Measurements from ENCODE around the gene ALX4. TPM values are rescaled to one million over a fixed set of nuclear protein-coding genes. Genes with fewer than 3 reads are reported as not detected.

The ALX4 gene
- total and polyA plus RNA-seq, 5 donors from 2014 or later: not detected

DNA sequence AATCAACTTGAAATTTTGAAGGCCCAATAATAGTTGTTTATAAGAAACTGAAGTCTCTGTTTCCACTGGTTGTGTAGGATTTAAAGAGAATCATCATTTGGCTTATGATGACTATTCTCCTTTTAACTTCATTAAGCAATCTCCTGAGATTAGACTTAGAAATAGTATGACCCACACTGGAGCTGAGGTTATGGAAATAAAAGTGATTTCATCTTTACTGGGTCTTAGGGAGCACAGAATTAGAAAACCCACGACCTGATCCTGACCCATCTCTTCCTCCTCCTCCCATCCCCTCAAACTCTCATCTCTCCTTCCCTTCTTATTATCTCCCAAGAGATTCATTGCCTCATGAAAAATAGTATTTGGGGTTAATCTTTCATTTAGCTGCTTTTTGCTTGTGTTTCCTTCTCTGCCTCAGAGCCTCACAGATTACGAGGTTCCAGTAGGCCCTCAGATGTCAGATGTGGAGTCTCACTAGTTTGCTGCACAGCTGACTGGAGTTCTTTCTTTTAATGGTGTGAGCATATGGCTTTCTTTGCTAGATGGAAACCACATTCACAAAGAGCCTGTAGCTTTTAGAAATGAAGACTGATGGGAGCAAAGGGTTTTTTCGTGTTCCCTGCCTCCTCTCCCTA, 85.0 kb downstream of the ALX4 start:
- DNase-seq: no peak
- Mint-ChIP-seq H3K27ac (no peak overlapping the region), H3K4me3 (no peak overlapping the region), H3K36me3 (peaks cover 40% of the 10 kb centered on the region), H3K27me3 (no peaks in the 10 kb centered on the region), H3K4me1 (peaks cover 0 to 15% (median 6%) of the 10 kb centered on the region in 4 donors), H3K9me3 (no peaks in the 10 kb centered on the region)
- Histone ChIP-seq H3K4me3 (ENCODE audit: low read depth, low read length) (no peak overlapping the region), H3K27ac (ENCODE audit: insufficient read depth, low read length, poor library complexity, severe bottlenecking) (no peak overlapping the region), H3K36me3 (ENCODE audit: control insufficient read depth, insufficient read depth, low read length) (peaks cover 2% of the 10 kb centered on the region), H3K9me3 (ENCODE audit: control insufficient read depth in 2 of 2, low read length in 2 of 2) (no peaks in the 10 kb centered on the region), H3K4me1 (ENCODE audit: control insufficient read depth, insufficient read depth, low read length, poor library complexity, severe bottlenecking) (peaks cover 3% of the 10 kb centered on the region), H3K27me3 (ENCODE audit: control insufficient read depth, insufficient read depth, low read length) (no peaks in the 10 kb centered on the region)
- no peak for ATAC-seq (ENCODE audit: low read depth in 2 of 2)

DNA sequence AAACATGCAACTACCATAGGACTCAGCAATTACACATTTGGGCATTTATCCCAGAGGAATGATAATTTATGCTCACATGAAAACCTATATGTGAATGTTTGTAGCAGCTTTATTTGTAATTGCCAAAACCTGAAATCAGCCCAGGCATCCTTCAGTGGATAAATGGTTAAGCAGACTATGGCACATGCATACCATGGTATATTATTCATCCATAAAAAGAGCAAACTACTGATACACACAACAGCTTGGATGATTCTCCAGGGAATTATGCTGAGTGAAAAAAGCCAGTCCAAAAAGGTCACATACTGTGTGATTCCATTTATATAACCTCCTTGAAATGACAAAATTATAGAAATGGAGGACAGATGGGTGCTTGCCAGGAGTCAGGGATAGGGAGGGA, 86.7 kb downstream of the ALX4 start:
- Histone ChIP-seq H3K27me3 (ENCODE audit: control insufficient read depth, insufficient read depth, low read length) (no peaks in the 10 kb centered on the region), H3K4me3 (ENCODE audit: low read depth, low read length) (no peak overlapping the region), H3K27ac (ENCODE audit: insufficient read depth, low read length, poor library complexity, severe bottlenecking) (no peak overlapping the region), H3K36me3 (ENCODE audit: control insufficient read depth, insufficient read depth, low read length) (peaks cover 2% of the 10 kb centered on the region), H3K9me3 (ENCODE audit: control insufficient read depth in 2 of 2, low read length in 2 of 2) (no peaks in the 10 kb centered on the region), H3K4me1 (ENCODE audit: control insufficient read depth, insufficient read depth, low read length, poor library complexity, severe bottlenecking) (peaks cover 3% of the 10 kb centered on the region)
- Mint-ChIP-seq H3K36me3 (peaks cover 41% of the 10 kb centered on the region), H3K27me3 (no peaks in the 10 kb centered on the region), H3K27ac (no peak overlapping the region), H3K4me3 (no peak overlapping the region), H3K4me1 (peaks cover 0 to 15% (median 6%) of the 10 kb centered on the region in 4 donors), H3K9me3 (no peaks in the 10 kb centered on the region)
- no peak for ATAC-seq (ENCODE audit: low read depth in 2 of 2)
- DNase-seq: no peak

- H3K27ac ChIP-seq (ENCODE audit: insufficient read depth, low read length, poor library complexity, severe bottlenecking): no peak overlapping the region
- Mint-ChIP-seq H3K36me3 (peaks cover 44% of the 10 kb centered on the region), H3K4me3 (no peak overlapping the region), H3K27ac (no peak overlapping the region), H3K27me3 (no peaks in the 10 kb centered on the region), H3K9me3 (no peaks in the 10 kb centered on the region), H3K4me1 (peaks cover 0 to 9% (median 4%) of the 10 kb centered on the region in 4 donors)
- no peak for DNase-seq
- peaks cover 2% of the 10 kb centered on the region for H3K36me3 ChIP-seq (ENCODE audit: control insufficient read depth, insufficient read depth, low read length)
- H3K9me3 ChIP-seq (ENCODE audit: control insufficient read depth in 2 of 2, low read length in 2 of 2): no peaks in the 10 kb centered on the region
- no peaks in the 10 kb centered on the region for H3K27me3 ChIP-seq (ENCODE audit: control insufficient read depth, insufficient read depth, low read length)
- no peaks in the 10 kb centered on the region for H3K4me1 ChIP-seq (ENCODE audit: control insufficient read depth, insufficient read depth, low read length, poor library complexity, severe bottlenecking)
- no peak overlapping the region for H3K4me3 ChIP-seq (ENCODE audit: low read depth, low read length)
- ATAC-seq (ENCODE audit: low read depth in 2 of 2): no peak
These were observed 87.9 kb downstream of the ALX4 start for GRCh38 chr11:44221992-44222391.

- DNase-seq (no peak), ATAC-seq (ENCODE audit: low read depth in 2 of 2) (no peak)
- no peaks in the 10 kb centered on the region for H3K9me3 ChIP-seq (ENCODE audit: control insufficient read depth in 2 of 2, low read length in 2 of 2)
- H3K4me1 ChIP-seq (ENCODE audit: control insufficient read depth, insufficient read depth, low read length, poor library complexity, severe bottlenecking): no peaks in the 10 kb centered on the region
- Mint-ChIP-seq H3K4me1 (peaks cover 2 to 5% (median 4%) of the 10 kb centered on the region in 4 donors), H3K36me3 (peaks cover 46% of the 10 kb centered on the region), H3K9me3 (no peaks in the 10 kb centered on the region), H3K27ac (no peak overlapping the region), H3K27me3 (no peaks in the 10 kb centered on the region), H3K4me3 (no peak overlapping the region)
- H3K27ac ChIP-seq (ENCODE audit: insufficient read depth, low read length, poor library complexity, severe bottlenecking): no peak overlapping the region
- H3K4me3 ChIP-seq (ENCODE audit: low read depth, low read length): no peak overlapping the region
- peaks cover 2% of the 10 kb centered on the region for H3K36me3 ChIP-seq (ENCODE audit: control insufficient read depth, insufficient read depth, low read length)
- no peaks in the 10 kb centered on the region for H3K27me3 ChIP-seq (ENCODE audit: control insufficient read depth, insufficient read depth, low read length)
These were observed 88.5 kb downstream of the ALX4 start for GRCh38 chr11:44221456-44221855.

DNA sequence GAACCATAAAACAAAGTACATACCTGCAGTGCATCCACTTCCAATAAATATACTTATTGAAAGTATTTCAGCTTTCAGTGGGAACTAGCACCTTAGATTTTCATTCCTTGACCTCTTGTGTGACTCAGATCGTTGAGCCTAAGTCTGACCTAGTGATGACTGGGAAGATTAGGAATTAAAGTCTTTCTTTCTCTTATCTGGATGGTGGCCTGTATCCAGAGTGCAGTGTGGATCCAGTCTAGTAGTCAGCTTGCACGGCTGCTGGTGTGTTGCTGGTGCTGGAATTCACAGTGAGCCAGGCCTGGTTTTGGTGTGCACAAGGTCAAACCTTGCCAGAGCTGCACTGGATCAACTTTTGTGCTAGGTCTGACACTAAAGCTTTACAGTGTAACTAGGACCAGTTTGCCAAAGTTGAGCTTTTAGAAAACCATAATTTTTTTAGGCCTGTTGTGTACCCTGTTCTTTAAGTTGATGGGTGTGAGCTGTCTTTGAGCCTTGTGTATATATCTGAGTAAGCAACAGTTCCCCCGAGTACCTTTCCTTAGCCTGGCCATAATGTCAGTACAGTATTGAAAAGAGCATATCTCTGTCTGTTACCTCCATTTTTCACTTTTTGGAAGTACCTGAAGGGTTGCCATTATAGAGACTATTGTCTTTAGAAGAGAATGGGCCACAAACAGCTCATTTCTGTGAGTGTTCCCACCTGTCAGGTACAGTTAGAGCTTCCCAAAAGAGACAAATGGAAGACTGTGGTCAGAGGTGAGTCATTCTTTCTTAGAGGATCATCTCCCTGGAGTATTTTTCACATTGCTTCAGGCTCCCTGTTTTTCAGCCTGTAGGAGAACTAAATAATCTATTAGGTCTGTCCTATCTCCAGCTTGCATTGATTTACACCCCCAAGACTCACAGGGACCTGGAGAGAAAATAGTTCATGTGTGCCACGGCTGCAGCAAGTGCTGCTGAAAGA, 89.8 kb downstream of the ALX4 start:
- H3K27ac ChIP-seq (ENCODE audit: insufficient read depth, low read length, poor library complexity, severe bottlenecking): no peak overlapping the region
- H3K9me3 ChIP-seq (ENCODE audit: control insufficient read depth in 2 of 2, low read length in 2 of 2): no peaks in the 10 kb centered on the region
- H3K27me3 Mint-ChIP-seq: no peaks in the 10 kb centered on the region
- H3K27ac Mint-ChIP-seq: no peak overlapping the region
- H3K4me1 ChIP-seq (ENCODE audit: control insufficient read depth, insufficient read depth, low read length, poor library complexity, severe bottlenecking): no peaks in the 10 kb centered on the region
- no peak overlapping the region for H3K4me3 ChIP-seq (ENCODE audit: low read depth, low read length)
- no peak for ATAC-seq (ENCODE audit: low read depth in 2 of 2)
- peaks cover 0 to 6% (median under 1%) of the 10 kb centered on the region in 4 donors for H3K4me1 Mint-ChIP-seq
- peaks cover 50% of the 10 kb centered on the region for H3K36me3 Mint-ChIP-seq
- DNase-seq: no peak
- no peaks in the 10 kb centered on the region for H3K27me3 ChIP-seq (ENCODE audit: control insufficient read depth, insufficient read depth, low read length)
- H3K9me3 Mint-ChIP-seq: no peaks in the 10 kb centered on the region
- H3K4me3 Mint-ChIP-seq: no peak overlapping the region
- peaks cover under 1% of the 10 kb centered on the region for H3K36me3 ChIP-seq (ENCODE audit: control insufficient read depth, insufficient read depth, low read length)

- Histone ChIP-seq H3K4me1 (ENCODE audit: control insufficient read depth, insufficient read depth, low read length, poor library complexity, severe bottlenecking) (no peaks in the 10 kb centered on the region), H3K27ac (ENCODE audit: insufficient read depth, low read length, poor library complexity, severe bottlenecking) (no peak overlapping the region), H3K4me3 (ENCODE audit: low read depth, low read length) (no peak overlapping the region), H3K27me3 (ENCODE audit: control insufficient read depth, insufficient read depth, low read length) (no peaks in the 10 kb centered on the region), H3K9me3 (ENCODE audit: control insufficient read depth in 2 of 2, low read length in 2 of 2) (no peaks in the 10 kb centered on the region), H3K36me3 (ENCODE audit: control insufficient read depth, insufficient read depth, low read length) (no peaks in the 10 kb centered on the region)
- H3K4me1 Mint-ChIP-seq: peaks cover 0 to 6% (median under 1%) of the 10 kb centered on the region in 4 donors
- DNase-seq: no peak
- no peak for ATAC-seq (ENCODE audit: low read depth in 2 of 2)
- no peaks in the 10 kb centered on the region for H3K27me3 Mint-ChIP-seq
- no peaks in the 10 kb centered on the region for H3K9me3 Mint-ChIP-seq
- H3K4me3 Mint-ChIP-seq: no peak overlapping the region
- peaks cover 54% of the 10 kb centered on the region for H3K36me3 Mint-ChIP-seq
- H3K27ac Mint-ChIP-seq: no peak overlapping the region
These were observed 92.5 kb downstream of the ALX4 start for GRCh38 chr11:44217432-44217831.

- Histone ChIP-seq H3K4me1 (ENCODE audit: control insufficient read depth, insufficient read depth, low read length, poor library complexity, severe bottlenecking) (no peaks in the 10 kb centered on the region), H3K36me3 (ENCODE audit: control insufficient read depth, insufficient read depth, low read length) (peaks cover 5% of the 10 kb centered on the region), H3K9me3 (ENCODE audit: control insufficient read depth in 2 of 2, low read length in 2 of 2) (peaks cover 0 to 7% of the 10 kb centered on the region in 2 experiments), H3K27ac (ENCODE audit: insufficient read depth, low read length, poor library complexity, severe bottlenecking) (no peak overlapping the region), H3K27me3 (ENCODE audit: control insufficient read depth, insufficient read depth, low read length) (no peaks in the 10 kb centered on the region), H3K4me3 (ENCODE audit: low read depth, low read length) (no peak overlapping the region)
- Mint-ChIP-seq H3K9me3 (peaks cover 0 to 7% (median 4%) of the 10 kb centered on the region in 7 donors), H3K4me3 (no peak overlapping the region), H3K4me1 (peaks cover 0 to 6% (median under 1%) of the 10 kb centered on the region in 4 donors), H3K27me3 (no peaks in the 10 kb centered on the region), H3K27ac (no peak overlapping the region), H3K36me3 (peaks cover 58% of the 10 kb centered on the region)
- DNase-seq: no peak
- ATAC-seq (ENCODE audit: low read depth in 2 of 2): no peak
These were observed 96.8 kb downstream of the ALX4 start for GRCh38 chr11:44213148-44213547.

All from CD4-positive, CD25-positive, alpha-beta regulatory T cell (primary cell).